Brain microvascular endothelial cell (primary cell): ENCODE measurements around the gene INSYN2A.

ENCODE experiments used
- DNase-seq: peaks from one replicate; pipeline ENCODE4 v3.0.0-alpha.2; 2020
- H3K27ac ChIP-seq: fragments of 250-450 bp; sonication (Bioruptor Pico); 2 replicates; pipeline ENCODE4 v1.5.1; 2020; ENCODE audit warnings: mild to moderate bottlenecking, moderate library complexity
- H3K27me3 ChIP-seq: fragments of 250-450 bp; sonication (Bioruptor Pico); replicated peaks from 2 replicates; pipeline ENCODE4 v1.5.1; 2020; ENCODE audit warnings: mild to moderate bottlenecking
- H3K36me3 ChIP-seq: fragments of 250-450 bp; sonication (Bioruptor Pico); replicated peaks from 2 replicates; pipeline ENCODE4 v1.5.1; 2020; ENCODE audit warnings: mild to moderate bottlenecking
- H3K4me3 ChIP-seq: 2 replicates; pipeline ENCODE4 v1.5.1; 2011; ENCODE audit warnings: low read depth, mild to moderate bottlenecking, control low read depth, low read length, moderate library complexity
- CTCF ChIP-seq: IDR thresholded peaks from 2 replicates; pipeline ENCODE4 v1.5.1; 2011; ENCODE audit warnings: low read depth, mild to moderate bottlenecking, moderate library complexity, low read length, control low read depth, inconsistent platforms; ENCODE audit errors: missing control alignments
- in situ Hi-C: cut with HindIII; loops from 2 replicates; pipeline ENCODE4 v1.10.0; 2017; ENCODE audit warnings: low sequenced_read_pairs, low pct_ligation_motif_present

Gene INSYN2A

DNA sequence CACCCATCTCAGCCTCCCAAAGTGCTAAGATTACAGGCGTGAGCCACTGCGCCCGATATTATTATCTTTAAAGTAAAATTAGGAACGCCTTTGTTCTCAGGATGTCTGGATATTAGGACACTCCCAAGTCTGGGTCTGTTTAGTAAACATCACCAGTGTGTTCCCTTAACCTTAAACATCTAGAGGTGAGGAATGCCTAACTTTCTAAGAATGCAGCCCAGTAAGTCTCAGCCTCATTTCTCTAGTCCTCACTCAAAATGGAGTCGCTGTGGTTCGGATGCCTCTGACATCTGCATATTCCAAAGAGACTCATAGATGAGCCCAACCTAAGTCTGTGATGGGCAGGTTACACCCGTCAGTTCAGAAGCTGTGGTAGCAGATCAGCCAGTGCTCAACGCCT is 4.3 kb upstream of the INSYN2A start:
- no peak for DNase-seq
- TF ChIP-seq CTCF = no peak
- Histone ChIP-seq H3K4me3 (no peak overlapping the region), H3K27me3 (no peaks in the 10 kb centered on the region), H3K27ac (no peak overlapping the region), H3K36me3 (no peaks in the 10 kb centered on the region)
- in situ Hi-C loops = no loop called here

DNA sequence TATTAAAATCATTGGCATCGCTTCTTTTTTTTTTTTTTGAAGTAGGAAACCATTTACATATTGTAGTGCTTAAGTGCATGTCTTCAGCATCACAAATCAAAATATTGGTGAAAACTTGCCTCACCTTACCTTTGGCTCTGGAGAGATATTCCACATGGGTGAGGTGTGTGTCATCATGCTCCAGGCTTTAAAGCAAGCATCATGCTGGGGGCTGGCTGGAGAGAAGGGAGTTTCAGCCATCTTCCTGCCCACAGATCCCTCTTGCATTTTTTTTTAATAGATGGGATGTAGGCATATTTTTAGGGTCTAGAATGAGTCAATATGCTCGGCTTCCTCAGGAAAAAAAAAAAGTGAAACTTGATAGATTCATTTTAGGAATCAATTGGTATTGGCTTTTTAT is 2.3 kb upstream of the INSYN2A start:
- no peak overlapping the region for H3K4me3 ChIP-seq
- H3K36me3 ChIP-seq = no peaks in the 10 kb centered on the region
- no peaks in the 10 kb centered on the region for H3K27me3 ChIP-seq
- TF ChIP-seq CTCF = no peak
- no peak for DNase-seq
- in situ Hi-C loops = no loop called here
- no peak overlapping the region for H3K27ac ChIP-seq

GRCh38 chr10:127198307-127198706 is 1.9 kb upstream of the INSYN2A start:
- Histone ChIP-seq H3K36me3 (no peaks in the 10 kb centered on the region), H3K4me3 (no peak overlapping the region), H3K27ac (no peak overlapping the region), H3K27me3 (no peaks in the 10 kb centered on the region)
- peak; percentile 41 for TF ChIP-seq CTCF
- in situ Hi-C loops = no loop called here
- no peak for DNase-seq

DNA sequence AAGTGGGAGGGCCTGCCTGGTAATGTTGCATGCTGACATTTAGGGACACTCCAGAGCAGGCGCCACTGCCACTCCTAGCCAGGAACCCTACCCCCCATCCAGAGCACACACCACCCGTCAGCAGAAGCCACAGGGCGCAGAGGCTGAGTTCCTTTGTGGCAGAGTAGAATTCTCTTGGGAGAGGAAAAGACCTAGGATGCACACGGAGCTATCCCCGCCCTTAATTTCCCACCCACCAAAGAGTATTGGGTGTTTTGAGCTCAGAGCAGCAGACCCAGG is 702 bp upstream of the INSYN2A start:
- Histone ChIP-seq H3K27me3 (no peaks in the 10 kb centered on the region), H3K4me3 (peak overlapping the region; percentile 54), H3K36me3 (no peaks in the 10 kb centered on the region), H3K27ac (no peak overlapping the region)
- in situ Hi-C loops = no loop called here
- no peak for DNase-seq
- TF ChIP-seq CTCF = no peak

DNA sequence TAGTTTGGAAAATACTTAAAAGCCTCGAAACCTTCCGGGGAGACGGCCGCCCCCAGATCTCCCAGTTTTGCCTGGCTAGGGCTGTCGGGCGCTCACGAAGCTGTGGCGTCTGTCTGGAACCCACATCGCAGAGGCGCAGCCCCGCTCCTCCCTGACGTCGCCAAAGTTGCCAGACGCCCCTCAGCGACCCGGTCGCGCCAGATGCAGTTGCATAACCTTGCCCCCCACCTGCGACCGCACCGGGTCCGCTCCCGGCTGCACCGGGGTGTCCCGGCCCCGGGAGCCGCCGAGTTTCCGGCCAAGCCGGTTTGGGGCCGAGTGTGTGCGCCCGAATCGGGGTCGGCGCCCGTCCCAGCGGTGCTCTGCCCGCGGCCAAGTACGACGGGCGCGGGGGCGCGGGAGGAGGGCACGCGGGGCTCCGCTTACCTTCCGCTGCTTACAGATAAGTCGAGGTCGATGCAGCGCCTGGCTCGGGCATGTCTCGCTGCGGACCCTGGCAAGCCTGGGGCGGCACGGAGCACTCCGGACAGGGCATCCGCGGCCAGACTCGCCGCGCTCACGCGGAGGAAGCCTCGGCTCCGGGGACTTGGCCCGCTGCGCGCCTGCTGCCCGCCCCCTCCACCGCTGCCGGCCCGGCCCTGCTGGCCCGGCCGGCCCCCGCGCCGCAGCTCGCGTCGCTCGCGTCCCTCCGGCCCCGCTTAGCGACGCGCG is 665 bp downstream of the INSYN2A start:
- Histone ChIP-seq H3K27ac (no peak overlapping the region), H3K4me3 (peak overlapping the region; percentile 54), H3K36me3 (no peaks in the 10 kb centered on the region), H3K27me3 (no peaks in the 10 kb centered on the region)
- TF ChIP-seq CTCF = no peak
- no peak for DNase-seq
- in situ Hi-C loops = no loop called here

- no peaks in the 10 kb centered on the region for H3K27me3 ChIP-seq
- in situ Hi-C loops = no loop called here
- TF ChIP-seq CTCF = no peak
- no peak overlapping the region for H3K27ac ChIP-seq
- H3K4me3 ChIP-seq = peak overlapping the region; percentile 54
- H3K36me3 ChIP-seq = no peaks in the 10 kb centered on the region
- no peak for DNase-seq
Measured at GRCh38 chr10:127195041-127195506, 1.3 kb downstream of the INSYN2A start.
